CD4-positive, alpha-beta memory T cell (primary cell): ENCODE results near the gene OR5K3. TPM values are rescaled to one million over a fixed set of nuclear protein-coding genes. Genes with fewer than 3 reads are reported as not detected.

Experiments
- CTCF ChIA-PET: fragments of 350-600 bp; sonication (Branson Sonifier 250); formaldehyde crosslinking; loops from one replicate; lab custom pipeline; 2021; ENCODE audit warnings: inconsistent platforms; ENCODE audit not compliant: partially characterized antibody; lab: Charles Lee
- POLR2A ChIA-PET: fragments of 350-600 bp; sonication (Branson Sonifier 250); formaldehyde crosslinking; loops from one replicate; lab custom pipeline; 2021; ENCODE audit not compliant: partially characterized antibody; lab: Charles Lee
- DNase-seq, 5 donors: peaks; one replicate each; pipeline versions ENCODE4 v3.0.0 to v3.0.0-alpha.2; 2020 to 2022; ENCODE audit warnings: mixed read lengths in 1 of 5
- H3K27ac ChIP-seq: one replicate; pipeline ENCODE4 v1.7.0; 2013; ENCODE audit warnings: low read depth, low read length
- H3K27me3 ChIP-seq: 2 replicates; pipeline ENCODE4 v1.7.0; 2013; ENCODE audit warnings: mild to moderate bottlenecking, low read length, moderate library complexity; ENCODE audit not compliant: insufficient read depth
- H3K36me3 ChIP-seq: 2 replicates; pipeline ENCODE4 v1.7.0; 2013; ENCODE audit warnings: mild to moderate bottlenecking, low read length, moderate library complexity; ENCODE audit not compliant: insufficient read depth
- H3K4me1 ChIP-seq: 2 replicates; pipeline ENCODE4 v1.7.0; 2013; ENCODE audit warnings: mild to moderate bottlenecking, low read length, moderate library complexity; ENCODE audit not compliant: insufficient read depth
- H3K4me3 ChIP-seq, 2 donors: one replicate each; pipeline ENCODE4 v1.7.0; 2013; ENCODE audit warnings: low read length in 2 of 2, mild to moderate bottlenecking in 1 of 2
- H3K9me3 ChIP-seq, 2 donors: one replicate each; pipeline ENCODE4 v1.7.0; 2013; ENCODE audit warnings: low read length in 2 of 2, control low read depth in 1 of 2; ENCODE audit not compliant: control insufficient read depth in 1 of 2
- H3K27ac Mint-ChIP-seq, 7 donors: one replicate each; pipeline ENCODE4 v1.8.0; 2020 to 2021; ENCODE audit warnings: mixed read lengths in 7 of 7, mild to moderate bottlenecking in 6 of 7, inconsistent platforms in 3 of 7, moderate library complexity in 3 of 7
- H3K27me3 Mint-ChIP-seq, 2 donors: one replicate each; pipeline ENCODE4 v1.8.0; 2020 to 2021; ENCODE audit warnings: mixed read lengths in 2 of 2
- H3K36me3 Mint-ChIP-seq, 2 donors: one replicate each; pipeline ENCODE4 v1.8.0; 2020 to 2021; ENCODE audit warnings: mixed read lengths in 2 of 2, inconsistent platforms in 1 of 2, mild to moderate bottlenecking in 1 of 2
- H3K4me1 Mint-ChIP-seq, 4 donors: one replicate each; pipeline ENCODE4 v1.8.0; 2020 to 2021; ENCODE audit warnings: mixed read lengths in 4 of 4, mild to moderate bottlenecking in 1 of 4
- H3K4me3 Mint-ChIP-seq, 8 donors: one replicate each; pipeline ENCODE4 v1.8.0; 2020 to 2021; ENCODE audit warnings: mixed read lengths in 8 of 8, mild to moderate bottlenecking in 7 of 8, moderate library complexity in 6 of 8, inconsistent platforms in 3 of 8
- H3K9me3 Mint-ChIP-seq, 8 donors: one replicate each; pipeline ENCODE4 v1.8.0; 2020 to 2021; ENCODE audit warnings: mixed read lengths in 8 of 8, mild to moderate bottlenecking in 5 of 8, inconsistent platforms in 3 of 8, moderate library complexity in 1 of 8
- intact Hi-C: fragments of 100-400 bp; cut with micrococcal nuclease; formaldehyde crosslinking; loops from one replicate; pipeline ENCODE4 v1.15.1; 2023
- polyA plus RNA-seq, 2 donors: library from polyadenylated mRNA; unstranded; fragments of 300-500 nt; fragmentation: Illumina TruSeq; gene quantifications; one replicate each; pipeline ENCODE4 v1.2.3, GENCODE V29; 2021
- total RNA-seq, 2 experiments: library from RNA; stranded (reverse); gene quantifications; one replicate each; pipeline ENCODE4 v1.2.3, GENCODE V29; 2021

Gene OR5K3, protein sequence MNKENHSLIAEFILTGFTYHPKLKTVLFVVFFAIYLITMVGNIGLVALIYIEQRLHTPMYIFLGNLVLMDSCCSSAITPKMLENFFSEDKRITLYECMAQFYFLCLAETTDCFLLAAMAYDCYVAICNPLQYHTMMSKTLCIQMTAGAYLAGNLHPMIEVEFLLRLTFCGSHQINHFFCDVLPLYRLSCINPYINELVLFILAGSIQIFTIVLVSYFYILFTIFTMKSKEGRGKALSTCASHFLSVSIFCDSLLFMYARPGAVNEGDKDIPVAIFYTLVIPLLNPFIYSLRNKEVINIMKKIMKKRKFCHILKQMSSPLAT
- total RNA-seq = not detected
- not detected for polyA plus RNA-seq

- Histone ChIP-seq H3K27me3 (no peaks in the 10 kb centered on the region), H3K36me3 (no peaks in the 10 kb centered on the region), H3K27ac (no peak within 1 kb of the TSS), H3K4me1 (no peaks in the 10 kb centered on the region), H3K4me3 (no peak within 1 kb of the TSS), H3K9me3 (no peaks in the 10 kb centered on the region)
- ChIA-PET POLR2A (no interaction called here), CTCF (no interaction called here)
- Mint-ChIP-seq H3K36me3 (no peaks in the 10 kb centered on the region), H3K27me3 (peaks cover 4 to 6% of the 10 kb centered on the region in 2 donors), H3K4me3 (no peak within 1 kb of the TSS), H3K9me3 (no peaks in the 10 kb centered on the region), H3K4me1 (no peaks in the 10 kb centered on the region), H3K27ac (no peak within 1 kb of the TSS)
- intact Hi-C loops = no loop called here
- no peak for DNase-seq
These were observed at the start of gene OR5K3 for GRCh38 chr3:98390366-98390765. OR5K3 (plus strand) TSS chr3:98390666; CDS start chr3:98390666, 0 bp downstream.

DNA sequence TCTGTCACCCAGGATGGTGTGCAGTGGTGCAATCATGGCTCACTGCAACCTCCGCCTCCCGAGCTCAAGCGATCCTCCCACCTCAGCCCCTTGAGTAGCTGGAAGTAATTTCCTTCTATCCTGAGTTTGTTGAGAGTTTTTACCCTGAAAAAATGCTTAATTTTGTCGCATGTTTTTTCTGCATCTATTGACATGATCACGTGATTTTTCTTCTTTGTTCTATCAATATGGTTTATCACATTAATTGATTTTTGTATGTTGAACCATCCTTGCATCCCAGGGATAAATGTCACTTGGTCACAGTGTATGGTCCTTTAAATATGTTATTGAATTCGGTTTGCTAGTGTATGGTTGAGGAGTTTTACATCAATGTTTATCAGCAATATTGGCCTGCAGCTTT, 48.7 kb upstream of the OR5K3 start:
- no peaks in the 10 kb centered on the region for H3K9me3 ChIP-seq
- H3K4me1 ChIP-seq = no peaks in the 10 kb centered on the region
- H3K9me3 Mint-ChIP-seq = peaks cover 0 to 6% (median 0%) of the 10 kb centered on the region in 8 donors
- ChIA-PET CTCF (interaction anchor here (1.2 to 1.7 kb wide), 2 partner anchors 232 to 263 kb away, joined by 4 to 5 read pairs; no protein-coding TSS in a partner anchor), POLR2A (no interaction called here)
- no peak overlapping the region for H3K4me3 Mint-ChIP-seq
- no peaks in the 10 kb centered on the region for H3K36me3 ChIP-seq
- H3K4me3 ChIP-seq = no peak overlapping the region
- H3K27me3 Mint-ChIP-seq = peaks cover 0 to 2% of the 10 kb centered on the region in 2 donors
- DNase-seq = no peak
- no peaks in the 10 kb centered on the region for H3K36me3 Mint-ChIP-seq
- no peak overlapping the region for H3K27ac ChIP-seq
- peaks cover 0 to 7% (median 4%) of the 10 kb centered on the region in 4 donors for H3K4me1 Mint-ChIP-seq
- intact Hi-C loops = no loop called here
- no peak overlapping the region for H3K27ac Mint-ChIP-seq
- H3K27me3 ChIP-seq = peaks cover 3% of the 10 kb centered on the region

DNA sequence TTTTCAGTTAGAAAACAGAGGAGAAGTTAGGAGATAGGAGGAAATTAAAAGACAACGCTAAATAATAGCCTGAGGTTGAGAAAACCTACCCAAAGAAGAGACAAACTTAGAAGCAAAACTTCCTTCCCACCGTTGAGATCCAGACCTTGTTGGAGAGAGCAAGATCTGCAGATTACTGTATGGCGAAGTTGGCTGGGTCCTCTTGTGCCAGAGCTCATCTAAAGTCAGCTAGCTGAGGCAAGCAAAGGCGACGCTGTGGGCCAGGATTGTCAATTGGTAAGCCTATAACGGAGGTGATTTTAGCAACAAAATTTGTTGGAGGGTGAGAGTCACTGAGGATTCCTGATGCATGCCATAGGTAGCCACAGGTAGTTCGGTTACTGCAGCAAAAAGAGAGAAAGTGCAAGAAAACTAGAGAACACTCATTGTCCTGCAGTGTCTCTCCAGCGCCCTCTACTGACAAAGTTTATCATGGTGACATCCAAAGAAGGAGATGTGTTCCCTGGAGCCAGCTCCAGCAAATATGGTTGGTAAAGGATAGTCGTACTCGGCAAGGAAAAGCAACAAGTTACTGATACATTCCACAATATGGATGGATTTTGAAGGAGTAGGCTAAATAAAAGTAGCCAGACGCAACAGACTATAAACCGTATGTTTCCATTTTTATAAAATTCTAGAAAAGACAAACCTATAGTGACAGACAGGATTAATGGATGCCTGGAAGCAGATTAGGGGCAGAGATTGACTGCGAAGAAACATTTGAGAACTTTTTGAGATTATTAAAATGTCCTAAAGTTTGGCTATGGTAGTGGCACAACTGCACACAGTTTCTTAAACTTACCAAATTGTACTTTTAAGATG, 46.6 kb upstream of the OR5K3 start:
- intact Hi-C loops = loop anchor here (1.0 kb wide), 1 partner anchor 229 kb away; no protein-coding TSS in a partner anchor
- no peaks in the 10 kb centered on the region for H3K36me3 ChIP-seq
- no peak overlapping the region for H3K27ac Mint-ChIP-seq
- DNase-seq = peak; percentile 33 to 50 (median 40)
- peaks cover 0 to 6% (median 0%) of the 10 kb centered on the region in 8 donors for H3K9me3 Mint-ChIP-seq
- peaks cover 0 to 7% (median 4%) of the 10 kb centered on the region in 4 donors for H3K4me1 Mint-ChIP-seq
- CTCF ChIA-PET = interaction anchor here (0.7 to 2.3 kb wide), 13 partner anchors 11 to 305 kb away, joined by 3 to 16 read pairs (median 4); partner anchors contain the start of gene CPOX
- H3K9me3 ChIP-seq = no peaks in the 10 kb centered on the region
- H3K4me1 ChIP-seq = no peaks in the 10 kb centered on the region
- H3K36me3 Mint-ChIP-seq = no peaks in the 10 kb centered on the region
- H3K4me3 Mint-ChIP-seq = no peak overlapping the region
- H3K27me3 Mint-ChIP-seq = peaks cover 0 to 2% of the 10 kb centered on the region in 2 donors
- no peaks in the 10 kb centered on the region for H3K27me3 ChIP-seq
- no peak overlapping the region for H3K27ac ChIP-seq
- POLR2A ChIA-PET = no interaction called here
- no peak overlapping the region for H3K4me3 ChIP-seq

- Mint-ChIP-seq H3K9me3 (peaks cover 0 to 5% (median 0%) of the 10 kb centered on the region in 8 donors), H3K4me1 (peaks cover 0 to 2% (median 0%) of the 10 kb centered on the region in 4 donors), H3K27me3 (peaks cover 0 to 6% of the 10 kb centered on the region in 2 donors), H3K4me3 (no peak overlapping the region), H3K36me3 (no peaks in the 10 kb centered on the region), H3K27ac (no peak overlapping the region)
- DNase-seq = no peak
- H3K9me3 ChIP-seq = no peaks in the 10 kb centered on the region
- H3K36me3 ChIP-seq = no peaks in the 10 kb centered on the region
- H3K27ac ChIP-seq = no peak overlapping the region
- POLR2A ChIA-PET = no interaction called here
- no peaks in the 10 kb centered on the region for H3K27me3 ChIP-seq
- CTCF ChIA-PET = interaction anchor here (1.1 kb wide), 1 partner anchor 222 kb away, joined by 3 read pairs; no protein-coding TSS in a partner anchor
- no peak overlapping the region for H3K4me3 ChIP-seq
- H3K4me1 ChIP-seq = no peaks in the 10 kb centered on the region
- intact Hi-C loops = no loop called here
These were observed 40.4 kb upstream of the OR5K3 start for GRCh38 chr3:98350082-98350481.

GRCh38 chr3:98353554-98353953, 36.9 kb upstream of the OR5K3 start, which contains the start of gene OR5K4:
OR5K4 (plus strand) TSS chr3:98353854; CDS start chr3:98353854, 0 bp downstream.
- Histone ChIP-seq H3K27ac (no peak within 1 kb of the TSS), H3K27me3 (no peaks in the 10 kb centered on the region), H3K9me3 (no peaks in the 10 kb centered on the region), H3K36me3 (no peaks in the 10 kb centered on the region), H3K4me3 (no peak within 1 kb of the TSS), H3K4me1 (no peaks in the 10 kb centered on the region)
- POLR2A ChIA-PET = no interaction called here
- Mint-ChIP-seq H3K4me1 (no peaks in the 10 kb centered on the region), H3K9me3 (peaks cover 0 to 8% (median 6%) of the 10 kb centered on the region in 8 donors), H3K27me3 (peaks cover 0 to 6% of the 10 kb centered on the region in 2 donors), H3K4me3 (no peak within 1 kb of the TSS), H3K36me3 (no peaks in the 10 kb centered on the region), H3K27ac (no peak within 1 kb of the TSS)
- intact Hi-C loops = no loop called here
- CTCF ChIA-PET = no interaction called here
- DNase-seq = no peak

DNA sequence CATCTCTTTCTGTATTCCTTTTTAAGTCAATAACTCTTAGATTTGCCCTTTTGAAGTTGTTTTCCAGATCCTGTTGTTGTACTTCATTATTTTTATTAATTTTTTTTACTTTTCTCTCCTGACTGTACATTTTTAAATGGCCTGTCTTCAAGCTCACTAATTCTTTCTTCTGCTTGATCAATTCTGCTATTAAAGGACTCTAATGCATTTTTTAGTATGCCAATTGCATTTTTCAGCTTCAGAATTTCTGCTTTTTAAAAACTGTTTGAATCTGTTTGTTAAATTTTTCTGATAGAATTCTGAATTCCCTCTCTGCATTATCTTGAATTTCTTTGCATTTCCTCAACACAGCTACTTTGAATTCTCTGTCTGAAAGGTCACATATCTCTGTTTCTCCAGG, 31.2 kb upstream of the OR5K3 start:
- Histone ChIP-seq H3K4me3 (no peak overlapping the region), H3K27ac (no peak overlapping the region), H3K4me1 (no peaks in the 10 kb centered on the region), H3K27me3 (no peaks in the 10 kb centered on the region), H3K9me3 (peaks cover 0 to 3% of the 10 kb centered on the region in 2 donors), H3K36me3 (no peaks in the 10 kb centered on the region)
- H3K27ac Mint-ChIP-seq = peak overlapping the region in 1 of 7 donors; percentile 37
- H3K4me3 Mint-ChIP-seq = no peak overlapping the region
- intact Hi-C loops = no loop called here
- peaks cover 0 to under 1% of the 10 kb centered on the region in 2 donors for H3K27me3 Mint-ChIP-seq
- peaks cover 1 to 7% of the 10 kb centered on the region in 2 donors for H3K36me3 Mint-ChIP-seq
- DNase-seq = no peak
- peaks cover 4 to 30% (median 20%) of the 10 kb centered on the region in 8 donors for H3K9me3 Mint-ChIP-seq
- ChIA-PET POLR2A (no interaction called here), CTCF (no interaction called here)
- no peaks in the 10 kb centered on the region for H3K4me1 Mint-ChIP-seq
